Left lung (tissue), 10 donors: ENCODE data around the gene HOXA2. TPM values are rescaled to one million over a fixed set of nuclear protein-coding genes. Genes with fewer than 3 reads are reported as not detected.

ENCODE experiments used
- ATAC-seq: fragments of 200-7000 bp; cut with Tn5 transposase; one replicate; pipeline ENCODE4 v1.9.1; 2020; ENCODE audit warnings: moderate library complexity
- DNase-seq, 4 donors: peaks; one replicate each; pipeline ENCODE4 v3.0.0-alpha.2; 2013 to 2020
- H3K27ac ChIP-seq, 2 donors: fragments of 200-600 bp; sonication (generic) in 1 of 2; one replicate each; pipeline versions ENCODE4 v1.5.0 to v1.8.0; 2020 to 2021
- H3K27me3 ChIP-seq, 2 donors: fragments of 200-600 bp; sonication (generic) in 1 of 2; one replicate each; pipeline versions ENCODE4 v1.5.0 to v1.8.0; 2020 to 2021
- H3K36me3 ChIP-seq, 2 donors: fragments of 200-600 bp; sonication (generic) in 1 of 2; one replicate each; pipeline versions ENCODE4 v1.5.0 to v1.8.0; 2020 to 2021
- H3K4me1 ChIP-seq, 2 donors: fragments of 200-600 bp; one replicate each; pipeline ENCODE4 v1.8.0; 2021
- H3K4me3 ChIP-seq, 2 donors: fragments of 200-600 bp; sonication (generic) in 1 of 2; one replicate each; pipeline versions ENCODE4 v1.5.0 to v1.8.0; 2020 to 2021; ENCODE audit warnings: mild to moderate bottlenecking in 1 of 2
- H3K9me3 ChIP-seq, 2 donors: fragments of 200-600 bp; sonication (generic) in 1 of 2; one replicate each; pipeline versions ENCODE4 v1.5.0 to v1.8.0; 2020 to 2021
- intact Hi-C, 2 donors: fragments of 100-400 bp; cut with DNase I; formaldehyde crosslinking; loops; one replicate each; pipeline versions ENCODE4 v1.11.2 to v1.14.2; 2022
- polyA plus RNA-seq, 6 donors: library from polyadenylated mRNA; unstranded; fragments of 120-200 nt; gene quantifications; one replicate each; pipeline ENCODE4 v1.2.1, GENCODE V29; 2013; ENCODE audit not compliant: insufficient read length in 6 of 6
- total RNA-seq, 2 donors: library from RNA; stranded (reverse); fragmentation: NEBNext Ultra II Directional; extraction: Animal tissue kit (Norgen Biotek cat#: 25700); gene quantifications; one replicate each; pipeline ENCODE4 v1.2.1, GENCODE V29; 2021
- TF ChIP-seq, protein P1 (sequence below), 2 donors: fragments of 200-600 bp; sonication (generic) in 1 of 2; IDR thresholded peaks; one replicate each; pipeline versions ENCODE4 v1.5.0 to v1.8.0; 2021; ENCODE audit warnings: antibody characterized with exemption in 2 of 2
- donor health status: DM: no; HTN: yes; CAD: no.
- donor health status: DM: no; HTN: no; CAD: no.

Gene HOXA2
- total and polyA plus RNA-seq, 8 donors: 0.61 to 19.6 (median 17.6) TPM

DNA sequence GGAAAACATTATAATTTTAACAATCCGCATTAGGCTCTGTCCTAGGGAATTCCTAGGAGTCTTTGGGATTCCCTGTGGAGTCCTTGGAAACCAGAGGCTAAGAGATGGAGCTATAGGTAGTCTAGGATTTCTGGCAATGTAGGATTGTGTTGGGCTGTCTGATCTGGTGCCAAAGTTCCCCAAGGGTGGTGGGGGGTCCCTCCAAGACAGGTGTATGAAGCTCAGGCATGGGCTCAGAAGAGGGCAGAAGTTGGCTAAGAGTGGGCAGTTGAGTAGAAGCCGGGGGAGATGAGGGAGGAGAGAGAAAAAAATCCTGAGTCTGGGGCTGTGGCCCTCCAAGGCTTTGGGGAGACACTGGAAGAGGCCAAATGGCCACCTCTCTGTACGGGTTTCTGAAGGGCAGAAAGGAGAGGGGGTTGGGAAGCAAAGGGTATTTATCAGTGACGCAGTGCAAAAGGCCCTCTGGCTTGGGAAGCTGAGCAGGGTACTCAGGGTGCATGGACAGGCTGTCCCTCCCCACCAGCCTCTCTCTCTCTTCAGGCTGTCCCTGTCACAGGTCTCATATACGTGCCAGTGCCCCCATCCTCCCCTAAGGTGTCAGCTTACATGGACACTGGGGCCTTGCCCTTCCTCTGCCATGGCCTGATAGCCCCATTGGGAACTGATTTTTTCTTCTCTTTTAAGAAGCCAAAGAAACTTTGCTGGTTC, 44.2 kb upstream of the HOXA2 start:
- Histone ChIP-seq H3K4me1 (peaks cover 0 to 44% of the 10 kb centered on the region in 2 donors), H3K36me3 (no peaks in the 10 kb centered on the region), H3K9me3 (no peaks in the 10 kb centered on the region), H3K27ac (peak overlapping the region; percentile 75 to 87), H3K4me3 (peak overlapping the region in 1 of 2 donors; percentile 41), H3K27me3 (peaks cover 47 to 100% of the 10 kb centered on the region in 2 donors)
- intact Hi-C loops: no loop called here
- TF ChIP-seq, protein P1, sequence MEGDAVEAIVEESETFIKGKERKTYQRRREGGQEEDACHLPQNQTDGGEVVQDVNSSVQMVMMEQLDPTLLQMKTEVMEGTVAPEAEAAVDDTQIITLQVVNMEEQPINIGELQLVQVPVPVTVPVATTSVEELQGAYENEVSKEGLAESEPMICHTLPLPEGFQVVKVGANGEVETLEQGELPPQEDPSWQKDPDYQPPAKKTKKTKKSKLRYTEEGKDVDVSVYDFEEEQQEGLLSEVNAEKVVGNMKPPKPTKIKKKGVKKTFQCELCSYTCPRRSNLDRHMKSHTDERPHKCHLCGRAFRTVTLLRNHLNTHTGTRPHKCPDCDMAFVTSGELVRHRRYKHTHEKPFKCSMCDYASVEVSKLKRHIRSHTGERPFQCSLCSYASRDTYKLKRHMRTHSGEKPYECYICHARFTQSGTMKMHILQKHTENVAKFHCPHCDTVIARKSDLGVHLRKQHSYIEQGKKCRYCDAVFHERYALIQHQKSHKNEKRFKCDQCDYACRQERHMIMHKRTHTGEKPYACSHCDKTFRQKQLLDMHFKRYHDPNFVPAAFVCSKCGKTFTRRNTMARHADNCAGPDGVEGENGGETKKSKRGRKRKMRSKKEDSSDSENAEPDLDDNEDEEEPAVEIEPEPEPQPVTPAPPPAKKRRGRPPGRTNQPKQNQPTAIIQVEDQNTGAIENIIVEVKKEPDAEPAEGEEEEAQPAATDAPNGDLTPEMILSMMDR (IDR thresholded peaks at IDR 0.05): no peak
- no peak for ATAC-seq
- peak in 1 of 4 donors; percentile 30 for DNase-seq

DNA sequence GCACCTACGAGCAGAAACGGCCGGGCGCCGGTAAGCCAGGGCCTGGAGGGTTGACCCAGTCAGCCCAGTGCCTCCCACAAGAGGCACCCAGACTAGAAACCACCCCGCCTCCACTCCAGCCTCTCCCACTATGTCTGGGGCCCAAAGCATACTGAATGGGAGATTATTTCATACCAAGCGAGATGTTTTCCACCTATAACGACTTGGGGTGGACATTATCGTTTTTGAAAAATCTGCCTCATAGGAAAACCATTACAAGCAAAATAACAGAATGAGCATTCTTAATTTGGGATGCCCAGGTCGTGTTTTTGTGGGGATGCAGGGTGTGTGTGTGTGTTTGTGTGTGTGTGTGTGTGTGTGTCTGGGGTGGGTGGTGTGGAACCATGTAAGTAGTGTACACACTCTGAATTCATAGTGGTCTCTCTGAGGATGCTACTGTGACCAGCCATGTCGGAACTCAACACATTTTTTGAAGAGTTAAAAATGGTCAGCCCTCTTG, 43.5 kb upstream of the HOXA2 start:
- TF ChIP-seq, protein P1 (IDR thresholded peaks at IDR 0.05): no peak
- peak overlapping the region; percentile 74 to 87 for H3K27ac ChIP-seq
- H3K4me3 ChIP-seq: peak overlapping the region; percentile 7 to 52
- intact Hi-C loops: no loop called here
- H3K27me3 ChIP-seq: peaks cover 41 to 100% of the 10 kb centered on the region in 2 donors
- H3K4me1 ChIP-seq: peaks cover 0 to 38% of the 10 kb centered on the region in 2 donors
- DNase-seq (peak in 1 of 4 donors; percentile 17), ATAC-seq (no peak)
- H3K9me3 ChIP-seq: no peaks in the 10 kb centered on the region
- H3K36me3 ChIP-seq: no peaks in the 10 kb centered on the region

DNA sequence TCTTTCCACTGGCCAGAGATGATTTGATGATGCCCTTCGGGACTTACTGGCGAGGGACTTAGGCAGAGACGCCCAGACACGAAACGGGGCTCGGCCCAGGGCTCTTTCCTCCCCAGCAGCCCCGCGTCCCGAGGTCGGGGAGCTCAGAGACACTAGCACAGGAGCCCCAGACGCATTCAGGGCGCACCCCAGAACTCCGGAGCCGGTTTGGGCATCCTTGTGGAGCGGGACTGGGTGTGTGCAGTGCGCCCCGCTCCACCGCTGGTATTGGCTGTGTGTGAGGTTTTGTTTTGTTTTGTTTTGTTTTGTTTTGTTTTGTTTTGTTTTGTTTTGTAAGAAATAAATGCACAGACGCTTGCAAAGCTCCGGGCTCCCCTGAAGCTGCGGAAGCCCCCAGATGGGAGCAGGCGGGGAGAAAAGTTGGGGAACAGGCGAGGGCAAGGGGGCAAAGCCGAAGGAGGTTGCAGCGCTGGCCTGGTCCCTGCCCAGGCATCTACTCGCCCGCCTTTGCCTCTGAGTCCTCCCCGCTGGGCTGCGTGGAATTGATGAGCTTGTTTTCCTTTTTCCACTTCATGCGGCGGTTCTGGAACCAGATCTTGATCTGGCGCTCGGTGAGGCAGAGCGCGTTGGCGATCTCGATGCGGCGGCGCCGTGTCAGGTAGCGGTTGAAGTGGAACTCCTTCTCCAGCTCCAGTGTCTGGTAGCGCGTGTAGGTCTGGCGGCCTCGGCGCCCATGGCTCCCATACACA, 42.9 kb upstream of the HOXA2 start:
- peaks cover 0 to 31% of the 10 kb centered on the region in 2 donors for H3K4me1 ChIP-seq
- no peaks in the 10 kb centered on the region for H3K9me3 ChIP-seq
- no peaks in the 10 kb centered on the region for H3K36me3 ChIP-seq
- peaks cover 39 to 100% of the 10 kb centered on the region in 2 donors for H3K27me3 ChIP-seq
- intact Hi-C loops: no loop called here
- peak overlapping the region; percentile 7 to 52 for H3K4me3 ChIP-seq
- ATAC-seq (no peak), DNase-seq (peak in 3 of 4 donors; percentile 26 to 81 (median 60))
- H3K27ac ChIP-seq: peak overlapping the region; percentile 74 to 87
- TF ChIP-seq, protein P1 (IDR thresholded peaks at IDR 0.05): no peak

DNA sequence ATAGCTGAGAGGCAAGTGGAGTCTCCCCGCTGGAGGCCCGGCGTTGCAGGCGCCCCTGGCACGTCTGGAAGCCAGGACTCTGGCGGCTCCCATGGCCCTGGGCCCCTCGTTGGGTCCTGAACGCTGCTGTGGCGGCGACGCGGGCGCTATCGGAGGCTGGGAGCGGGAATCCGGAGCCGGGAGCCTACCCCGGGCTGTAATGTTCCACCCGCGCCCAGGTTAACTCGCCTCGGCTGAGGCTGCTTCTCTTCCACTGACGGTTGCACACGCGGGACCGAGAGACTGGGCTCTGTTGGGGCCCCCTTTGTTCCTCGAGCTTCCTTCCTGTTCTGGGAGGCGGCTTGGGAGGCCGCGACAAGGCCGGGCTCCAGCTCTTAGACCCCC, 42.3 kb upstream of the HOXA2 start:
- H3K9me3 ChIP-seq: no peaks in the 10 kb centered on the region
- H3K4me3 ChIP-seq: peak overlapping the region in 1 of 2 donors; percentile 52
- peaks cover 0 to 28% of the 10 kb centered on the region in 2 donors for H3K4me1 ChIP-seq
- TF ChIP-seq, protein P1 (IDR thresholded peaks at IDR 0.05): no peak
- H3K27me3 ChIP-seq: peaks cover 38 to 100% of the 10 kb centered on the region in 2 donors
- intact Hi-C loops: loop anchor here in 1 of 2 donors (5.0 kb wide), 1 partner anchor 47 kb away; the partner anchor contains the start of gene HOXA1
- H3K27ac ChIP-seq: peak overlapping the region; percentile 74 to 87
- ATAC-seq (no peak), DNase-seq (peak in 3 of 4 donors; percentile 31 to 66 (median 49))
- no peaks in the 10 kb centered on the region for H3K36me3 ChIP-seq
